GM23248 (cell line): ENCODE data around the gene SIPA1. TPM values are rescaled to one million over a fixed set of nuclear protein-coding genes. Genes with fewer than 3 reads are reported as not detected.

Source experiments
- DNase-seq: peaks from one replicate; pipeline ENCODE4 v3.0.0-alpha.2; 2015
- H2AFZ ChIP-seq: fragments of 200-600 bp; sonication (generic); 2 replicates; pipeline ENCODE4 v1.6.1; 2016; ENCODE audit warnings: antibody characterized with exemption
- H3F3A ChIP-seq: fragments of 200-600 bp; sonication (generic); 2 replicates; pipeline ENCODE4 v1.6.1; 2016; ENCODE audit warnings: mild to moderate bottlenecking, antibody characterized with exemption, mixed run types; ENCODE audit not compliant: insufficient read depth
- H3K27ac ChIP-seq: fragments of 200-600 bp; sonication (generic); 2 replicates; pipeline ENCODE4 v1.5.1; 2016; ENCODE audit warnings: mild to moderate bottlenecking
- H3K27me3 ChIP-seq: fragments of 200-600 bp; sonication (generic); replicated peaks from 2 replicates; pipeline ENCODE4 v1.6.1; 2016; ENCODE audit warnings: mild to moderate bottlenecking; ENCODE audit not compliant: insufficient read depth
- H3K36me3 ChIP-seq: fragments of 200-600 bp; sonication (generic); 2 replicates; pipeline ENCODE4 v1.6.1; 2016; ENCODE audit warnings: low read depth, mild to moderate bottlenecking
- H3K4me1 ChIP-seq: fragments of 200-600 bp; sonication (generic); 2 replicates; pipeline ENCODE4 v1.6.1; 2016; ENCODE audit warnings: mild to moderate bottlenecking; ENCODE audit not compliant: insufficient read depth
- H3K4me2 ChIP-seq: fragments of 200-600 bp; sonication (generic); one replicate; pipeline ENCODE4 v1.6.1; 2016; ENCODE audit warnings: mild to moderate bottlenecking; ENCODE audit not compliant: unreplicated experiment
- H3K4me3 ChIP-seq: fragments of 200-600 bp; sonication (generic); 2 replicates; pipeline ENCODE4 v1.5.1; 2016; ENCODE audit warnings: mild to moderate bottlenecking
- H3K79me2 ChIP-seq: fragments of 200-600 bp; sonication (generic); 2 replicates; pipeline ENCODE4 v1.6.1; 2016; ENCODE audit warnings: mild to moderate bottlenecking; ENCODE audit not compliant: insufficient read depth
- H3K9ac ChIP-seq: fragments of 200-600 bp; sonication (generic); 2 replicates; pipeline ENCODE4 v1.6.1; 2016; ENCODE audit warnings: mild to moderate bottlenecking
- H3K9me2 ChIP-seq: fragments of 200-600 bp; sonication (generic); 2 replicates; pipeline ENCODE4 v1.6.1; 2016; ENCODE audit warnings: mixed run types, mild to moderate bottlenecking, moderate library complexity; ENCODE audit not compliant: insufficient read depth
- H3K9me3 ChIP-seq: fragments of 200-600 bp; sonication (generic); one replicate; pipeline ENCODE4 v1.6.1; 2017; ENCODE audit warnings: low read depth
- H4K20me1 ChIP-seq: fragments of 200-600 bp; sonication (generic); 2 replicates; pipeline ENCODE4 v1.6.0; 2016; ENCODE audit not compliant: insufficient read depth
- EZH2 ChIP-seq: fragments of 200-600 bp; sonication (generic); IDR thresholded peaks from 2 replicates; pipeline ENCODE4 v1.6.1; 2018; ENCODE audit warnings: antibody characterized with exemption, mild to moderate bottlenecking; ENCODE audit not compliant: insufficient read depth, poor library complexity, severe bottlenecking
- EZH2phosphoT487 ChIP-seq: fragments of 200-600 bp; sonication (generic); IDR thresholded peaks from 2 replicates; pipeline ENCODE4 v1.6.1; 2018; ENCODE audit warnings: antibody characterized with exemption, moderate library complexity, mild to moderate bottlenecking, low read depth; ENCODE audit not compliant: insufficient read depth
- WGBS, 2 experiments: methylation state at CpG; one replicate each; pipeline ENCODE4 v1.1.6; 2015 to 2017; ENCODE audit warnings: low lambda C conversion rate in 2 of 2, low coverage in 1 of 2; ENCODE audit errors: missing lambda C conversion rate in 2 of 2; 5-methylcytosine and 5-hydroxymethylcytosine counted together
- in situ Hi-C: fragments of 300-500 bp; cut with MboI; formaldehyde crosslinking; loops from 2 replicates; pipeline ENCODE4 v1.15.0; 2020
- polyA plus RNA-seq: library from polyadenylated mRNA; unstranded; fragments of >200 nt; fragmentation: Nextera tagmentation; extraction: Ambion mirVana; gene quantifications from 2 replicates; pipeline ENCODE4 v1.2.1, GENCODE V29; 2016
- total RNA-seq: library from RNA; depleted of rRNA; stranded (reverse); fragments of >200 nt; shearing (Covaris generic); gene quantifications from 2 replicates; pipeline ENCODE4 v1.2.3, GENCODE V29; 2014

SIPA1 gene
- total and polyA plus RNA-seq, 2 experiments from 2014 or later: 13.0 to 15.9 TPM

- no peak overlapping the region for H3K4me3 ChIP-seq
- no peaks in the 10 kb centered on the region for H4K20me1 ChIP-seq
- H3K27me3 ChIP-seq: no peaks in the 10 kb centered on the region
- H3K9ac ChIP-seq: no peak overlapping the region
- H3K4me2 ChIP-seq: no peak overlapping the region
- H3K27ac ChIP-seq: no peak overlapping the region
- no peaks in the 10 kb centered on the region for H3K9me3 ChIP-seq
- in situ Hi-C loops: no loop called here
- no peak overlapping the region for H2AFZ ChIP-seq
- no peaks in the 10 kb centered on the region; the same call in 1 of the 2 replicates for H3K36me3 ChIP-seq
- peaks cover 11% of the 10 kb centered on the region for H3K79me2 ChIP-seq
- DNase-seq: no peak
- no peaks in the 10 kb centered on the region for H3K9me2 ChIP-seq
- H3K4me1 ChIP-seq: no peaks in the 10 kb centered on the region
- 92 to 95% methylated on average over 22 of the region's 25 CpGs for WGBS, 2 experiments
- TF ChIP-seq EZH2 (no peak), EZH2phosphoT487 (no peak)
- no peaks in the 10 kb centered on the region for H3F3A ChIP-seq
These were observed 13.9 kb upstream of the SIPA1 start for GRCh38 chr11:65623852-65624616.

DNA sequence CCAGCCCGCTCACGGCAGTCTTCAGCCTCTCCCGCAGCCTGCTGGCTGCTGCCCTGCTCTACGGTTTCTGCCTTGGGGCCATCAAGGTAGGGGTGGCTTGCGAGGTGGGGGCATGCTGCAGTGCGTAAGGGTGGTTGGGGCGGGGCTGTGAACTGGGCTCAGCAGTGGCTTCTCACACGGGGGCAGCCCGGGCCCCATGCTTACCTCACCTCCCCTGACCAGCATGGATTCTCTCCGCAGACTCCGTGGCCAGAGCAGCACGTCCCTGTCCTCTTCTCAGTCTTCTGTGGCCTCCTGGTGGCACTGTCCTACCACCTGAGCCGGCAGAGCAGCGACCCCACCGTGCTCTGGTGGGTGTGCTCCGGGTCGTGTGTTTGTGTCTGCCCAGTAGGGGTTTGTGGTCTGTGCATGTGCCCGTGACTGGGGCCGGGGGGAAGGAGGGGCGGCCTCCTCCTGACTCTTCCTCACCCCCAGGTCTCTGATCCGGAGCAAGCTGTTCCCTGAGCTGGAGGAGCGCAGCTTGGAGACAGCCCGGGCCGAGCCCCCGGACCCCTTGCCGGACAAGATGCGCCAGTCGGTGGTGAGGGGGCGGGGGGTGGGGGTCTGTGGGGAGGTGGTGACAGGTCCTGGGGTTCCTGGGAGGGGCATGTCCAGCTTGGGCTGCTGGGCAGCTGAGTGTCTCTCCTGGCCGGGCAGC, 12.8 kb upstream of the SIPA1 start:
- no peak for TF ChIP-seq EZH2
- no peak for TF ChIP-seq EZH2phosphoT487
- H2AFZ ChIP-seq: no peak overlapping the region
- in situ Hi-C loops: no loop called here
- no peaks in the 10 kb centered on the region for H3K9me2 ChIP-seq
- H3K27me3 ChIP-seq: no peaks in the 10 kb centered on the region
- no peak overlapping the region for H3K9ac ChIP-seq
- peaks cover 5% of the 10 kb centered on the region; the same call in 1 of the 2 replicates for H3K79me2 ChIP-seq
- no peak overlapping the region for H3K4me2 ChIP-seq
- no peaks in the 10 kb centered on the region for H3K4me1 ChIP-seq
- H4K20me1 ChIP-seq: no peaks in the 10 kb centered on the region
- 91 to 92% methylated on average over 21 to 26 of the region's 30 CpGs for WGBS, 2 experiments
- DNase-seq: no peak
- H3K9me3 ChIP-seq: no peaks in the 10 kb centered on the region
- H3F3A ChIP-seq: no peaks in the 10 kb centered on the region
- H3K27ac ChIP-seq: no peak overlapping the region
- H3K4me3 ChIP-seq: no peak overlapping the region
- no peaks in the 10 kb centered on the region; the same call in 1 of the 2 replicates for H3K36me3 ChIP-seq

GRCh38 chr11:65625628-65626342, 12.1 kb upstream of the SIPA1 start:
- Histone ChIP-seq H4K20me1 (no peaks in the 10 kb centered on the region), H3K9ac (no peak overlapping the region), H3K4me2 (no peak overlapping the region), H3K9me2 (no peaks in the 10 kb centered on the region), H2AFZ (no peak overlapping the region), H3K4me3 (no peak overlapping the region), H3K4me1 (no peaks in the 10 kb centered on the region), H3K79me2 (no peaks in the 10 kb centered on the region; the same call in 1 of the 2 replicates), H3F3A (no peaks in the 10 kb centered on the region), H3K27ac (no peak overlapping the region), H3K9me3 (no peaks in the 10 kb centered on the region), H3K27me3 (no peaks in the 10 kb centered on the region), H3K36me3 (no peaks in the 10 kb centered on the region; the same call in 1 of the 2 replicates)
- 77 to 78% methylated on average over 26 to 30 of the region's 30 CpGs for WGBS, 2 experiments
- in situ Hi-C loops: no loop called here
- TF ChIP-seq EZH2phosphoT487 (no peak), EZH2 (no peak)
- DNase-seq: peak; percentile 65

DNA sequence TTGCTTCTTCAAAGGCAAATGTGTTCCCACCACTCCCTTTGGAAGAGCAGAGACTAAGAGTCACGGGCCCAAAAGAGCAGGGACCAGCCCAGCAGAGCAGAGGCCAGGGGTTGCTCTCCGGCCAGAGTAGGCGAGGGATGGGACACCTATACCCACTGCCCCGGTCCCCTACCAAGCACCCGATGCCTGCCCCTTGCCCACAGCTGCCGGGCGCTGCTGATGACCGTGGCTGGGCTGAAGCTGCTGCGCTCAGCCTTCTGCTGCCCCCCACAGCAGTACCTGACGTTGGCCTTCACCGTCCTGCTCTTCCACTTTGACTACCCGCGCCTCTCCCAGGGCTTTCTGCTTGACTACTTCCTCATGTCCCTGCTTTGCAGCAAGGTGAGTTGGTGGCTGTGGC, 10.7 kb upstream of the SIPA1 start:
- Histone ChIP-seq H3K27me3 (no peaks in the 10 kb centered on the region), H3K4me3 (no peak overlapping the region), H2AFZ (no peak overlapping the region), H3K9ac (no peak overlapping the region), H3K9me2 (no peaks in the 10 kb centered on the region), H3K79me2 (no peaks in the 10 kb centered on the region), H3K9me3 (no peaks in the 10 kb centered on the region), H3F3A (no peaks in the 10 kb centered on the region), H3K36me3 (no peaks in the 10 kb centered on the region; the same call in 1 of the 2 replicates), H3K4me1 (no peaks in the 10 kb centered on the region), H3K4me2 (no peak overlapping the region), H3K27ac (no peak overlapping the region), H4K20me1 (no peaks in the 10 kb centered on the region)
- WGBS, 2 experiments: 93 to 94% methylated on average over 12 to 13 of the region's 13 CpGs
- in situ Hi-C loops: no loop called here
- TF ChIP-seq EZH2phosphoT487 (no peak), EZH2 (no peak)
- DNase-seq: no peak
